SK-N-SH (cell line): ENCODE measurements around the gene SLC22A2. TPM values are rescaled to one million over a fixed set of nuclear protein-coding genes. Genes with fewer than 3 reads are reported as not detected.

Source experiments
- CTCF ChIA-PET: fragments of 300-600, 350-600 bp; formaldehyde crosslinking; extraction: SDS; loops from one replicate; lab custom pipeline; 2021; lab: Yijun Ruan, JAX
- POLR2A ChIA-PET: fragments of 350-600 bp; sonication (Branson Sonifier 250); formaldehyde crosslinking; extraction: SDS; loops from one replicate; lab custom pipeline; 2020; ENCODE audit warnings: antibody characterized with exemption, inconsistent platforms; lab: Yijun Ruan, JAX
- DNase-seq: peaks from one replicate; pipeline ENCODE4 v3.0.0; 2012
- H2AFZ ChIP-seq: fragments of 200-600 bp; sonication (generic); 2 replicates; pipeline ENCODE4 v1.8.1; 2016; ENCODE audit warnings: antibody characterized with exemption, mild to moderate bottlenecking, low read depth
- H3F3A ChIP-seq: fragments of 200-600 bp; sonication (generic); replicated peaks from 2 replicates; pipeline ENCODE3; 2016; ENCODE audit warnings: antibody characterized with exemption, mild to moderate bottlenecking; ENCODE audit not compliant: insufficient read depth
- H3K27ac ChIP-seq, 2 experiments: fragments of 200-500 bp in 1 of 2; fragments of 200-600 bp in 1 of 2; sonication (Bioruptor generic) in 1 of 2; sonication (generic), shearing (Covaris generic) in 1 of 2; 2 replicates each; pipeline versions ENCODE4 v1.5.1 to v1.6.1; 2014 to 2016; ENCODE audit warnings: low read depth in 2 of 2, inconsistent platforms in 1 of 2, low read length in 1 of 2, mild to moderate bottlenecking in 1 of 2, mixed read lengths in 1 of 2
- H3K27me3 ChIP-seq: fragments of 200-600 bp; sonication (generic), shearing (Covaris generic); 2 replicates; pipeline ENCODE4 v1.6.1; 2016; ENCODE audit warnings: mixed run types; ENCODE audit not compliant: insufficient read depth
- H3K36me3 ChIP-seq, 2 experiments: fragments of 200-500 bp in 1 of 2; fragments of 200-600 bp in 1 of 2; sonication (Bioruptor generic) in 1 of 2; sonication (generic) in 1 of 2; replicated peaks in 1 of 2; 2 replicates each; pipeline versions ENCODE3 to v1.5.1; 2014 to 2016; ENCODE audit warnings: low read length in 1 of 2, mild to moderate bottlenecking in 1 of 2; ENCODE audit not compliant: insufficient read depth in 2 of 2, control insufficient read depth in 1 of 2
- H3K4me1 ChIP-seq, 2 experiments: fragments of 200-500 bp in 1 of 2; fragments of 200-600 bp in 1 of 2; sonication (Bioruptor generic) in 1 of 2; sonication (generic), shearing (Covaris generic) in 1 of 2; 2 replicates each; pipeline versions ENCODE4 v1.5.1 to v1.6.1; 2014 to 2016; ENCODE audit warnings: low read depth in 1 of 2, low read length in 1 of 2, mixed run types in 1 of 2; ENCODE audit not compliant: insufficient read depth in 2 of 2, control insufficient read depth in 1 of 2
- H3K4me2 ChIP-seq: fragments of 200-600 bp; sonication (generic), shearing (Covaris generic); 2 replicates; pipeline ENCODE4 v1.6.1; 2017; ENCODE audit warnings: mixed run types
- H3K4me3 ChIP-seq, 2 experiments: fragments of 200-500 bp in 1 of 2; fragments of 200-600 bp in 1 of 2; sonication (Bioruptor generic) in 1 of 2; sonication (generic), shearing (Covaris generic) in 1 of 2; 2 replicates each; pipeline versions ENCODE4 v1.5.1 to v1.8.1; 2014 to 2016; ENCODE audit warnings: low read depth in 2 of 2, inconsistent platforms in 1 of 2, low read length in 1 of 2, mild to moderate bottlenecking in 1 of 2, mixed read lengths in 1 of 2, moderate library complexity in 1 of 2
- H3K79me2 ChIP-seq: fragments of 200-600 bp; sonication (generic); 2 replicates; pipeline ENCODE4 v1.8.1; 2017; ENCODE audit warnings: mild to moderate bottlenecking; ENCODE audit not compliant: insufficient read depth
- H3K9ac ChIP-seq: fragments of 200-600 bp; sonication (generic); 2 replicates; pipeline ENCODE4 v1.6.1; 2017; ENCODE audit warnings: mixed run types
- H3K9me2 ChIP-seq: fragments of 200-600 bp; sonication (generic); 2 replicates; pipeline ENCODE4 v1.6.1; 2017; ENCODE audit warnings: mixed run types
- H3K9me3 ChIP-seq: fragments of 200-600 bp; sonication (generic); 2 replicates; pipeline ENCODE4 v1.6.1; 2017; ENCODE audit warnings: mixed run types, mild to moderate bottlenecking, moderate library complexity
- H4K20me1 ChIP-seq: fragments of 200-600 bp; sonication (generic); 2 replicates; pipeline ENCODE4 v1.6.1; 2017; ENCODE audit warnings: mild to moderate bottlenecking, mixed run types; ENCODE audit not compliant: insufficient read depth
- CHD2 ChIP-seq: fragments of 150-350 bp; IDR thresholded peaks from 2 replicates; pipeline ENCODE4 v1.6.1; 2018; ENCODE audit warnings: low read length; ENCODE audit not compliant: partially characterized antibody
- CTCF ChIP-seq: fragments of 200-600 bp; sonication (generic); IDR thresholded peaks from 2 replicates; pipeline ENCODE4 v1.6.1; 2017; ENCODE audit warnings: antibody characterized with exemption, mild to moderate bottlenecking, moderate library complexity
- ELF1 ChIP-seq: IDR thresholded peaks from 2 replicates; pipeline ENCODE4 v1.4.0; 2012
- FOXJ3 ChIP-seq: sonication (generic); formaldehyde crosslinking; IDR thresholded peaks from 2 replicates; pipeline ENCODE4 v1.5.1; 2020; ENCODE audit warnings: mild to moderate bottlenecking, missing genetic modification reagents
- GABPA ChIP-seq: IDR thresholded peaks from 2 replicates; pipeline ENCODE4 v1.4.0; 2012; ENCODE audit warnings: low read depth, mild to moderate bottlenecking
- NFIC ChIP-seq: IDR thresholded peaks from 2 replicates; pipeline ENCODE4 v1.4.0; 2012; ENCODE audit warnings: borderline replicate concordance
- NRF1 ChIP-seq: IDR thresholded peaks from 2 replicates; pipeline ENCODE4 v1.6.1; 2012; ENCODE audit warnings: low read depth, mild to moderate bottlenecking, low read length
- RAD21 ChIP-seq: IDR thresholded peaks from 2 replicates; pipeline ENCODE4 v1.6.1; 2012; ENCODE audit warnings: mild to moderate bottlenecking, low read length
- RFX5 ChIP-seq: IDR thresholded peaks from 2 replicates; pipeline ENCODE4 v1.6.1; 2012; ENCODE audit warnings: mild to moderate bottlenecking, improper control_type of control experiment, low read length
- SIN3A ChIP-seq: IDR thresholded peaks from 2 replicates; pipeline ENCODE4 v1.6.1; 2012; ENCODE audit warnings: low read depth, mild to moderate bottlenecking, low read length, moderate library complexity, borderline replicate concordance
- TCF12 ChIP-seq: IDR thresholded peaks from 2 replicates; pipeline ENCODE4 v1.4.0; 2012
- USF2 ChIP-seq: fragments of 150-350 bp; IDR thresholded peaks from 2 replicates; pipeline ENCODE4 v1.6.1; 2017; ENCODE audit warnings: antibody characterized with exemption, low read length, low read depth, borderline replicate concordance
- ZBTB33 ChIP-seq: IDR thresholded peaks from 2 replicates; pipeline ENCODE4 v1.4.0; 2012; ENCODE audit warnings: low read depth, borderline replicate concordance
- WGBS: methylation state at CpG from one replicate; pipeline ENCODE4 v1.1.6; 2017; ENCODE audit warnings: low lambda C conversion rate; 5-methylcytosine and 5-hydroxymethylcytosine counted together
- polyA plus RNA-seq, 3 experiments: library from polyadenylated mRNA; depleted of rRNA; stranded (reverse); fragments of >200 nt; gene quantifications; 2 replicates each; pipeline ENCODE4 v1.2.3, GENCODE V29; 2012
- TF ChIP-seq, protein P1 (sequence below): fragments of 150-350 bp; IDR thresholded peaks from 2 replicates; pipeline ENCODE4 v1.6.1; 2016; ENCODE audit warnings: mild to moderate bottlenecking, low read depth, low read length
- TF ChIP-seq, protein P2 (sequence below): IDR thresholded peaks from 2 replicates; pipeline ENCODE4 v1.4.0; 2012; ENCODE audit warnings: low read depth

Gene SLC22A2
- polyA plus RNA-seq, 1 of the 3 experiments (the other 2 are of a cell fraction): not detected

DNA sequence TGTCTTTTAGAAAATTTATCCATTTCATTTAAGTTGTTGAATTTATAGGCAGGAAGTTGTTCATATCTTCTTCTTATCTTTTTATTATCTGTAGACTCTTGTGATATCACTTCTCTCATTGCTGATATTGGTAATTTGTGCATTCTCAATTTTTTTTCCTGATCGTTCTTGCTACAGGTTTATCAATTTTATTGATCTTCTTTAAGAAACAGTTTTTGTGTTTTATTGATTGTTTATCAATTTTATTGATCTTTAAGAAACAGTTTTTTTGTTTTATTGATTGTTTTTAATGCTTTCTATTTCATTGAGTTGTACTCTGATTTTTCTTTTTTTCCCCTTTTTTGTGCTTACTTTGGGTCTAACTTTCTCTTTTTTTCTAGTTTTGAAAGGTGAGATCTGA, 23.8 kb upstream of the SLC22A2 start:
- Histone ChIP-seq H4K20me1 (no peaks in the 10 kb centered on the region), H3K36me3 (no peaks in the 10 kb centered on the region), H3K4me2 (no peak overlapping the region), H3F3A (no peaks in the 10 kb centered on the region), H2AFZ (no peak overlapping the region), H3K27ac (no peak overlapping the region), H3K4me3 (no peak overlapping the region), H3K79me2 (no peaks in the 10 kb centered on the region), H3K4me1 (no peaks in the 10 kb centered on the region), H3K9me2 (0 out of 2 replicates have a peak, but pooled peaks cover 6% of the 10 kb centered on the region), H3K9me3 (no peaks in the 10 kb centered on the region), H3K27me3 (peaks cover 3% of the 10 kb centered on the region; the same call in 1 of the 2 replicates), H3K9ac (no peak overlapping the region)
- CTCF ChIA-PET: no interaction called here
- POLR2A ChIA-PET: no interaction called here
- WGBS: 9% methylated on average over 1 of the region's 1 CpG
- TF ChIP-seq TCF12 (no peak), GABPA (no peak), ZBTB33 (no peak), ELF1 (no peak), SIN3A (no peak), FOXJ3 (CRISPR knock-in tag) (no peak), RFX5 (no peak), NFIC (no peak), NRF1 (no peak), CHD2 (no peak), RAD21 (no peak)
- DNase-seq: no peak

- CTCF ChIA-PET: no interaction called here
- no peak for DNase-seq
- POLR2A ChIA-PET: no interaction called here
These were observed 21.2 kb upstream of the SLC22A2 start for GRCh38 chr6:160279850-160280249.

More at GRCh38 chr6:160279850-160280249, 21.2 kb upstream of the SLC22A2 start:
- Histone ChIP-seq H3K4me2 (no peak overlapping the region), H4K20me1 (no peaks in the 10 kb centered on the region), H3K27ac (no peak overlapping the region), H3K27me3 (peaks cover 24% of the 10 kb centered on the region; the same call in 1 of the 2 replicates), H3K79me2 (no peaks in the 10 kb centered on the region), H3F3A (no peaks in the 10 kb centered on the region), H3K4me1 (no peaks in the 10 kb centered on the region), H3K9me2 (0 out of 2 replicates have a peak, but pooled peaks cover 6% of the 10 kb centered on the region), H3K9ac (no peak overlapping the region), H3K4me3 (no peak overlapping the region), H2AFZ (no peak overlapping the region), H3K36me3 (no peaks in the 10 kb centered on the region), H3K9me3 (no peaks in the 10 kb centered on the region)
- TF ChIP-seq NFIC (no peak), USF2 (no peak), CTCF (no peak), RFX5 (no peak)
- TF ChIP-seq, protein P1, sequence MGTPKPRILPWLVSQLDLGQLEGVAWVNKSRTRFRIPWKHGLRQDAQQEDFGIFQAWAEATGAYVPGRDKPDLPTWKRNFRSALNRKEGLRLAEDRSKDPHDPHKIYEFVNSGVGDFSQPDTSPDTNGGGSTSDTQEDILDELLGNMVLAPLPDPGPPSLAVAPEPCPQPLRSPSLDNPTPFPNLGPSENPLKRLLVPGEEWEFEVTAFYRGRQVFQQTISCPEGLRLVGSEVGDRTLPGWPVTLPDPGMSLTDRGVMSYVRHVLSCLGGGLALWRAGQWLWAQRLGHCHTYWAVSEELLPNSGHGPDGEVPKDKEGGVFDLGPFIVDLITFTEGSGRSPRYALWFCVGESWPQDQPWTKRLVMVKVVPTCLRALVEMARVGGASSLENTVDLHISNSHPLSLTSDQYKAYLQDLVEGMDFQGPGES: no peak
- TF ChIP-seq, protein P2, sequence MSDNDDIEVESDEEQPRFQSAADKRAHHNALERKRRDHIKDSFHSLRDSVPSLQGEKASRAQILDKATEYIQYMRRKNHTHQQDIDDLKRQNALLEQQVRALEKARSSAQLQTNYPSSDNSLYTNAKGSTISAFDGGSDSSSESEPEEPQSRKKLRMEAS: no peak
- WGBS: 36% methylated on average over 2 of the region's 2 CpGs
